HG03103 (cell line): Measurements from ENCODE around the gene LEMD1.

ENCODE experiments used
- ATAC-seq: cut with Tn5 transposase; IDR thresholded peaks from one replicate; pipeline ENCODE4 v1.9.1; 2021; ENCODE audit warnings: low read depth; ENCODE audit not compliant: unreplicated experiment

LEMD1 gene

GRCh38 chr1:205421798-205422197 is at the start of gene LEMD1:
Gene LEMD1 (minus strand): TSS chr1:205422056. CDS start chr1:205420536, 1,520 bp downstream.
- no peak for ATAC-seq

GRCh38 chr1:205470131-205470530 is 48.3 kb upstream of the LEMD1 start:
- ATAC-seq, result no peak

- ATAC-seq, result no peak
Measured at GRCh38 chr1:205466595-205467220, 44.9 kb upstream of the LEMD1 start.

GRCh38 chr1:205465392-205465791 is 43.5 kb upstream of the LEMD1 start:
- ATAC-seq, result no peak

GRCh38 chr1:205458777-205459566 is 37.1 kb upstream of the LEMD1 start:
- ATAC-seq, result no peak

- ATAC-seq, result no peak
Measured at GRCh38 chr1:205456868-205457745, 35.3 kb upstream of the LEMD1 start.

GRCh38 chr1:205456383-205456867 is 34.6 kb upstream of the LEMD1 start:
- ATAC-seq, result no peak

GRCh38 chr1:205455581-205456382 is 33.9 kb upstream of the LEMD1 start, which contains the start of gene BLACAT1:
Gene BLACAT1 (minus strand): TSS chr1:205456045.
- no peak for ATAC-seq

GRCh38 chr1:205454903-205455335 is 33.1 kb upstream of the LEMD1 start:
- no peak for ATAC-seq

GRCh38 chr1:205453466-205453865 is 31.6 kb upstream of the LEMD1 start:
- no peak for ATAC-seq

- ATAC-seq, result no peak
Measured at GRCh38 chr1:205452933-205453332, 31.1 kb upstream of the LEMD1 start.

GRCh38 chr1:205452364-205452763 is 30.5 kb upstream of the LEMD1 start:
- ATAC-seq, result no peak

GRCh38 chr1:205451759-205452164 is 29.9 kb upstream of the LEMD1 start:
- ATAC-seq, result no peak

GRCh38 chr1:205451202-205451601 is 29.3 kb upstream of the LEMD1 start:
- no peak for ATAC-seq

- ATAC-seq, result no peak
Measured at GRCh38 chr1:205450448-205450847, 28.6 kb upstream of the LEMD1 start.

- no peak for ATAC-seq
Measured at GRCh38 chr1:205449750-205450443, 28.0 kb upstream of the LEMD1 start.

- no peak for ATAC-seq
Measured at GRCh38 chr1:205449254-205449749, 27.4 kb upstream of the LEMD1 start.

GRCh38 chr1:205448540-205449253 is 26.8 kb upstream of the LEMD1 start:
- no peak for ATAC-seq
